SK-N-SH (cell line): ENCODE results near the gene DNAJA1. TPM values are rescaled to one million over a fixed set of nuclear protein-coding genes. Genes with fewer than 3 reads are reported as not detected.
A peak's percentile ranks its signal among the peaks of the same experiment; 100 is the strongest.

ENCODE experiments used
- CTCF ChIA-PET: fragments of 300-600, 350-600 bp; formaldehyde crosslinking; extraction: SDS; loops from one replicate; lab custom pipeline; 2021; lab: Yijun Ruan, JAX
- POLR2A ChIA-PET: fragments of 350-600 bp; sonication (Branson Sonifier 250); formaldehyde crosslinking; extraction: SDS; loops from one replicate; lab custom pipeline; 2020; ENCODE audit warnings: antibody characterized with exemption, inconsistent platforms; lab: Yijun Ruan, JAX
- DNase-seq: peaks from one replicate; pipeline ENCODE4 v3.0.0; 2012
- H2AFZ ChIP-seq: fragments of 200-600 bp; sonication (generic); 2 replicates; pipeline ENCODE4 v1.8.1; 2016; ENCODE audit warnings: antibody characterized with exemption, mild to moderate bottlenecking, low read depth
- H3F3A ChIP-seq: fragments of 200-600 bp; sonication (generic); replicated peaks from 2 replicates; pipeline ENCODE3; 2016; ENCODE audit warnings: antibody characterized with exemption, mild to moderate bottlenecking; ENCODE audit not compliant: insufficient read depth
- H3K27ac ChIP-seq, 2 experiments: fragments of 200-500 bp in 1 of 2; fragments of 200-600 bp in 1 of 2; sonication (Bioruptor generic) in 1 of 2; sonication (generic), shearing (Covaris generic) in 1 of 2; 2 replicates each; pipeline versions ENCODE4 v1.5.1 to v1.6.1; 2014 to 2016; ENCODE audit warnings: low read depth in 2 of 2, inconsistent platforms in 1 of 2, low read length in 1 of 2, mild to moderate bottlenecking in 1 of 2, mixed read lengths in 1 of 2
- H3K27me3 ChIP-seq: fragments of 200-600 bp; sonication (generic), shearing (Covaris generic); 2 replicates; pipeline ENCODE4 v1.6.1; 2016; ENCODE audit warnings: mixed run types; ENCODE audit not compliant: insufficient read depth
- H3K36me3 ChIP-seq, 2 experiments: fragments of 200-500 bp in 1 of 2; fragments of 200-600 bp in 1 of 2; sonication (Bioruptor generic) in 1 of 2; sonication (generic) in 1 of 2; replicated peaks in 1 of 2; 2 replicates each; pipeline versions ENCODE3 to v1.5.1; 2014 to 2016; ENCODE audit warnings: low read length in 1 of 2, mild to moderate bottlenecking in 1 of 2; ENCODE audit not compliant: insufficient read depth in 2 of 2, control insufficient read depth in 1 of 2
- H3K4me1 ChIP-seq, 2 experiments: fragments of 200-500 bp in 1 of 2; fragments of 200-600 bp in 1 of 2; sonication (Bioruptor generic) in 1 of 2; sonication (generic), shearing (Covaris generic) in 1 of 2; 2 replicates each; pipeline versions ENCODE4 v1.5.1 to v1.6.1; 2014 to 2016; ENCODE audit warnings: low read depth in 1 of 2, low read length in 1 of 2, mixed run types in 1 of 2; ENCODE audit not compliant: insufficient read depth in 2 of 2, control insufficient read depth in 1 of 2
- H3K4me2 ChIP-seq: fragments of 200-600 bp; sonication (generic), shearing (Covaris generic); 2 replicates; pipeline ENCODE4 v1.6.1; 2017; ENCODE audit warnings: mixed run types
- H3K4me3 ChIP-seq, 2 experiments: fragments of 200-500 bp in 1 of 2; fragments of 200-600 bp in 1 of 2; sonication (Bioruptor generic) in 1 of 2; sonication (generic), shearing (Covaris generic) in 1 of 2; 2 replicates each; pipeline versions ENCODE4 v1.5.1 to v1.8.1; 2014 to 2016; ENCODE audit warnings: low read depth in 2 of 2, inconsistent platforms in 1 of 2, low read length in 1 of 2, mild to moderate bottlenecking in 1 of 2, mixed read lengths in 1 of 2, moderate library complexity in 1 of 2
- H3K79me2 ChIP-seq: fragments of 200-600 bp; sonication (generic); 2 replicates; pipeline ENCODE4 v1.8.1; 2017; ENCODE audit warnings: mild to moderate bottlenecking; ENCODE audit not compliant: insufficient read depth
- H3K9ac ChIP-seq: fragments of 200-600 bp; sonication (generic); 2 replicates; pipeline ENCODE4 v1.6.1; 2017; ENCODE audit warnings: mixed run types
- H3K9me2 ChIP-seq: fragments of 200-600 bp; sonication (generic); 2 replicates; pipeline ENCODE4 v1.6.1; 2017; ENCODE audit warnings: mixed run types
- H3K9me3 ChIP-seq: fragments of 200-600 bp; sonication (generic); 2 replicates; pipeline ENCODE4 v1.6.1; 2017; ENCODE audit warnings: mixed run types, mild to moderate bottlenecking, moderate library complexity
- H4K20me1 ChIP-seq: fragments of 200-600 bp; sonication (generic); 2 replicates; pipeline ENCODE4 v1.6.1; 2017; ENCODE audit warnings: mild to moderate bottlenecking, mixed run types; ENCODE audit not compliant: insufficient read depth
- CTCF ChIP-seq: fragments of 200-600 bp; sonication (generic); IDR thresholded peaks from 2 replicates; pipeline ENCODE4 v1.6.1; 2017; ENCODE audit warnings: antibody characterized with exemption, mild to moderate bottlenecking, moderate library complexity
- ELF1 ChIP-seq: IDR thresholded peaks from 2 replicates; pipeline ENCODE4 v1.4.0; 2012
- EZH2phosphoT487 ChIP-seq: fragments of 200-600 bp; sonication (generic); IDR thresholded peaks from 2 replicates; pipeline ENCODE4 v1.6.1; 2017; ENCODE audit warnings: low read depth, mixed run types, mild to moderate bottlenecking, antibody characterized with exemption, moderate library complexity, borderline replicate concordance
- JUND ChIP-seq: IDR thresholded peaks from 2 replicates; pipeline ENCODE4 v1.4.0; 2012
- MEF2A ChIP-seq: IDR thresholded peaks from 2 replicates; pipeline ENCODE4 v1.4.0; 2012; ENCODE audit warnings: low read depth, borderline replicate concordance
- MXI1 ChIP-seq: IDR thresholded peaks from 2 replicates; pipeline ENCODE4 v1.6.1; 2012; ENCODE audit warnings: mild to moderate bottlenecking, low read depth, low read length, improper control_type of control experiment
- NFIC ChIP-seq: IDR thresholded peaks from 2 replicates; pipeline ENCODE4 v1.4.0; 2012; ENCODE audit warnings: borderline replicate concordance
- RCOR1 ChIP-seq: fragments of 150-350 bp; IDR thresholded peaks from 2 replicates; pipeline ENCODE4 v1.6.1; 2017; ENCODE audit warnings: antibody characterized with exemption, low read length
- RFX5 ChIP-seq: IDR thresholded peaks from 2 replicates; pipeline ENCODE4 v1.6.1; 2012; ENCODE audit warnings: mild to moderate bottlenecking, improper control_type of control experiment, low read length
- RXRA ChIP-seq: IDR thresholded peaks from 2 replicates; pipeline ENCODE4 v1.4.0; 2012; ENCODE audit warnings: low read depth, mild to moderate bottlenecking, borderline replicate concordance
- SIN3A ChIP-seq: IDR thresholded peaks from 2 replicates; pipeline ENCODE4 v1.6.1; 2012; ENCODE audit warnings: low read depth, mild to moderate bottlenecking, low read length, moderate library complexity, borderline replicate concordance
- SMC3 ChIP-seq: IDR thresholded peaks from 2 replicates; pipeline ENCODE4 v1.6.1; 2012; ENCODE audit warnings: low read depth, low read length, improper control_type of control experiment
- TAF1 ChIP-seq: IDR thresholded peaks from 2 replicates; pipeline ENCODE4 v1.6.1; 2012; ENCODE audit warnings: low read depth, mild to moderate bottlenecking, low read length, moderate library complexity, borderline replicate concordance
- TCF12 ChIP-seq: IDR thresholded peaks from 2 replicates; pipeline ENCODE4 v1.4.0; 2012
- TEAD4 ChIP-seq: IDR thresholded peaks from 2 replicates; pipeline ENCODE4 v1.4.0; 2012; ENCODE audit warnings: mild to moderate bottlenecking, borderline replicate concordance; ENCODE audit not compliant: insufficient read depth
- USF2 ChIP-seq: fragments of 150-350 bp; IDR thresholded peaks from 2 replicates; pipeline ENCODE4 v1.6.1; 2017; ENCODE audit warnings: antibody characterized with exemption, low read length, low read depth, borderline replicate concordance
- ZBTB33 ChIP-seq: IDR thresholded peaks from 2 replicates; pipeline ENCODE4 v1.4.0; 2012; ENCODE audit warnings: low read depth, borderline replicate concordance
- WGBS: methylation state at CpG from one replicate; pipeline ENCODE4 v1.1.6; 2017; ENCODE audit warnings: low lambda C conversion rate; 5-methylcytosine and 5-hydroxymethylcytosine counted together
- polyA plus RNA-seq, 3 experiments: library from polyadenylated mRNA; depleted of rRNA; stranded (reverse); fragments of >200 nt; gene quantifications; 2 replicates each; pipeline ENCODE4 v1.2.3, GENCODE V29; 2012
- TF ChIP-seq, protein P1 (sequence below): IDR thresholded peaks from 2 replicates; pipeline ENCODE4 v1.6.1; 2012; ENCODE audit warnings: mild to moderate bottlenecking, low read depth, low read length, moderate library complexity

Gene DNAJA1
- polyA plus RNA-seq, 1 of the 3 experiments (the other 2 are of a cell fraction) = 103 TPM

DNA sequence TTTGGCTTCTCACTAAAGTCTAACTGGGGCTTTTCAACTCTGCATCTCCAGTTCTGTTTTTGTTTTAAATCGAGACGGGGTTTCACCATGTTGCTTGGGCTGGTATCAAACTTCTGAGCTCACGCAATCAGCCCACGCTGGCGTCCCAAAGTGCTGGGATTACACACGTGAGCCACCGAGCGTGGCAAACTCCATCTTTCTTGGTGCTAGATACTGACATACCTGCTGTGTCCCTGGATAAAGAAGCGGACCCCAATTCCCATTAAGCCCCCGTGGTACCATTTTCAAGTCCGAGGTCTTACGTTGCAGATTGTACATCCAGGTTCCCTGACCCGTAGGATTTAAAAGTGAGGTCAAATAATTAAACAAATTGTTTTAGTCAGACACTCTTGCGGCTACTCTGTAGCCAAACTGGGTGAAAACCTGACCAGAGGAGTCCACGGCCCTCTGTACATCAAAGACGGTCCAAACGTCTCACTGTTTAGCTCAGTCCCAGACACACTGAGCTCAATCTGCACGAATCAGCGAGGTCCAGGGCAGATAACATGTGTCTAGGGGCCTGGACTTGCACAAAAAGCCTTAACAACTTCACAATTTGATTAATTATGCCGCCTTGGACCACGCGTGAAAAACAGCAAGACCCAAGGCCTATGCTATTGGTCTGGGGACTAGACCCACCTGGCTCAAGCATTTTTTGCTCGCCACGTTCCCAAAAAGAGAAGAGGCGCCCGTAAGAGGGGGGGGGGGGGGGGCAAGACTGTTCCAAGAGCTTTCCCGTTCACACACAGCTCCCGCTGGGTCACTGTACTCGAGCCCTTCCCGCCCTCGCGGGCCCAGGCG, 727 bp upstream of the DNAJA1 start:
- peak overlapping the region; percentile 86 to 99 for H3K4me3 ChIP-seq
- peaks cover 79% of the 10 kb centered on the region for H3K79me2 ChIP-seq
- DNase-seq = peak; percentile 63
- WGBS = 13% methylated on average over 29 of the region's 33 CpGs
- peaks cover 31 to 32% of the 10 kb centered on the region in 2 experiments for H3K36me3 ChIP-seq
- peak overlapping the region; percentile 97 for H3K9ac ChIP-seq
- no peak for TF ChIP-seq ELF1
- TF ChIP-seq RCOR1 = no peak
- no peak for TF ChIP-seq USF2
- no peak for TF ChIP-seq TCF12
- no peak for TF ChIP-seq EZH2phosphoT487
- TF ChIP-seq CTCF = no peak
- no peak for TF ChIP-seq SMC3
- TF ChIP-seq MEF2A = no peak
- no peak for TF ChIP-seq RFX5
- TF ChIP-seq ZBTB33 = no peak
- no peak for TF ChIP-seq TAF1
- no peak for TF ChIP-seq SIN3A
- TF ChIP-seq JUND = no peak
- no peak for TF ChIP-seq RXRA
- TF ChIP-seq MXI1 = no peak; the same call in 1 of the 2 replicates
- TF ChIP-seq, protein P1, sequence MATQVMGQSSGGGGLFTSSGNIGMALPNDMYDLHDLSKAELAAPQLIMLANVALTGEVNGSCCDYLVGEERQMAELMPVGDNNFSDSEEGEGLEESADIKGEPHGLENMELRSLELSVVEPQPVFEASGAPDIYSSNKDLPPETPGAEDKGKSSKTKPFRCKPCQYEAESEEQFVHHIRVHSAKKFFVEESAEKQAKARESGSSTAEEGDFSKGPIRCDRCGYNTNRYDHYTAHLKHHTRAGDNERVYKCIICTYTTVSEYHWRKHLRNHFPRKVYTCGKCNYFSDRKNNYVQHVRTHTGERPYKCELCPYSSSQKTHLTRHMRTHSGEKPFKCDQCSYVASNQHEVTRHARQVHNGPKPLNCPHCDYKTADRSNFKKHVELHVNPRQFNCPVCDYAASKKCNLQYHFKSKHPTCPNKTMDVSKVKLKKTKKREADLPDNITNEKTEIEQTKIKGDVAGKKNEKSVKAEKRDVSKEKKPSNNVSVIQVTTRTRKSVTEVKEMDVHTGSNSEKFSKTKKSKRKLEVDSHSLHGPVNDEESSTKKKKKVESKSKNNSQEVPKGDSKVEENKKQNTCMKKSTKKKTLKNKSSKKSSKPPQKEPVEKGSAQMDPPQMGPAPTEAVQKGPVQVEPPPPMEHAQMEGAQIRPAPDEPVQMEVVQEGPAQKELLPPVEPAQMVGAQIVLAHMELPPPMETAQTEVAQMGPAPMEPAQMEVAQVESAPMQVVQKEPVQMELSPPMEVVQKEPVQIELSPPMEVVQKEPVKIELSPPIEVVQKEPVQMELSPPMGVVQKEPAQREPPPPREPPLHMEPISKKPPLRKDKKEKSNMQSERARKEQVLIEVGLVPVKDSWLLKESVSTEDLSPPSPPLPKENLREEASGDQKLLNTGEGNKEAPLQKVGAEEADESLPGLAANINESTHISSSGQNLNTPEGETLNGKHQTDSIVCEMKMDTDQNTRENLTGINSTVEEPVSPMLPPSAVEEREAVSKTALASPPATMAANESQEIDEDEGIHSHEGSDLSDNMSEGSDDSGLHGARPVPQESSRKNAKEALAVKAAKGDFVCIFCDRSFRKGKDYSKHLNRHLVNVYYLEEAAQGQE = no peak
- TF ChIP-seq TEAD4 = no peak
- TF ChIP-seq NFIC = no peak
- peak overlapping the region; percentile 77 for H2AFZ ChIP-seq
- CTCF ChIA-PET = interaction anchor here (0.7 to 1.4 kb wide), 4 partner anchors 11 to 599 kb away, joined by 3 read pairs; partner anchors contain the start of gene NDUFB6
- H3K4me1 ChIP-seq = peaks cover 20 to 28% of the 10 kb centered on the region in 2 experiments; a peak in 3 of 4 replicates
- H3K9me2 ChIP-seq = no peaks in the 10 kb centered on the region
- H3F3A ChIP-seq = no peaks in the 10 kb centered on the region
- H3K27me3 ChIP-seq = no peaks in the 10 kb centered on the region
- peak overlapping the region; percentile 94 to 95 for H3K27ac ChIP-seq
- POLR2A ChIA-PET = interaction anchor here (0.5 to 2.8 kb wide), 22 partner anchors 8 to 474 kb away, joined by 3 to 17 read pairs (median 4); partner anchors contain the start of genes APTX, B4GALT1, NOL6 and SMIM27
- peaks cover 37% of the 10 kb centered on the region for H4K20me1 ChIP-seq
- H3K4me2 ChIP-seq = peak overlapping the region; percentile 81
- no peaks in the 10 kb centered on the region for H3K9me3 ChIP-seq
